ENCODE measurements around the gene WBP2.

DNA sequence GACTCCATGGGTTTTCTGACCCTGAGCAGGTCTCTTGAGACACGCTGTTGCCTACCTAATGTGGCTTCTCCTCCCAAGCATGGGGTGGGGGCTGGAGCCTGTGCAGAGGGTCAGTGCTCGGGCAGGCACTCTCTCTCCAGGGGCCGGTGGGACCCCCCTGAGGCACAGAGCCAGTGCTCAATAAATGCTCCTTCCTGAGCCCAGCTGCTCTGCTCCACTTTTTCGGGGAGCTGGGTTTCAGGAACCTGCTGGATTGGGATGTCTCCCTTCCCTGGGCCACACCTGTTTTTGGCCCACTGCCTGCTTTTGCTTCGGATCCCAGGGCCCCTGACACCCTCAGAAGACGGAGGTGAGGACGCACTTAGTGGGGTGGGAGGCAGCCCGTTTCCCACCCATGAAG is 42.9 kb upstream of the WBP2 start:
- TF ChIP-seq, protein P1, sequence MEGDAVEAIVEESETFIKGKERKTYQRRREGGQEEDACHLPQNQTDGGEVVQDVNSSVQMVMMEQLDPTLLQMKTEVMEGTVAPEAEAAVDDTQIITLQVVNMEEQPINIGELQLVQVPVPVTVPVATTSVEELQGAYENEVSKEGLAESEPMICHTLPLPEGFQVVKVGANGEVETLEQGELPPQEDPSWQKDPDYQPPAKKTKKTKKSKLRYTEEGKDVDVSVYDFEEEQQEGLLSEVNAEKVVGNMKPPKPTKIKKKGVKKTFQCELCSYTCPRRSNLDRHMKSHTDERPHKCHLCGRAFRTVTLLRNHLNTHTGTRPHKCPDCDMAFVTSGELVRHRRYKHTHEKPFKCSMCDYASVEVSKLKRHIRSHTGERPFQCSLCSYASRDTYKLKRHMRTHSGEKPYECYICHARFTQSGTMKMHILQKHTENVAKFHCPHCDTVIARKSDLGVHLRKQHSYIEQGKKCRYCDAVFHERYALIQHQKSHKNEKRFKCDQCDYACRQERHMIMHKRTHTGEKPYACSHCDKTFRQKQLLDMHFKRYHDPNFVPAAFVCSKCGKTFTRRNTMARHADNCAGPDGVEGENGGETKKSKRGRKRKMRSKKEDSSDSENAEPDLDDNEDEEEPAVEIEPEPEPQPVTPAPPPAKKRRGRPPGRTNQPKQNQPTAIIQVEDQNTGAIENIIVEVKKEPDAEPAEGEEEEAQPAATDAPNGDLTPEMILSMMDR (IDR thresholded peaks at IDR 0.05), result no peak
- TF ChIP-seq EP300 (IDR thresholded peaks at IDR 0.05) (no peak), POLR2A (IDR thresholded peaks at IDR 0.05) (no peak)
